HG02763 (cell line): Measurements from ENCODE around the gene SNTN.

Experiments
- ATAC-seq: cut with Tn5 transposase; IDR thresholded peaks from one replicate; pipeline ENCODE4 v1.9.1; 2021; ENCODE audit warnings: mild to moderate bottlenecking, moderate library complexity; ENCODE audit not compliant: unreplicated experiment

Gene SNTN

DNA sequence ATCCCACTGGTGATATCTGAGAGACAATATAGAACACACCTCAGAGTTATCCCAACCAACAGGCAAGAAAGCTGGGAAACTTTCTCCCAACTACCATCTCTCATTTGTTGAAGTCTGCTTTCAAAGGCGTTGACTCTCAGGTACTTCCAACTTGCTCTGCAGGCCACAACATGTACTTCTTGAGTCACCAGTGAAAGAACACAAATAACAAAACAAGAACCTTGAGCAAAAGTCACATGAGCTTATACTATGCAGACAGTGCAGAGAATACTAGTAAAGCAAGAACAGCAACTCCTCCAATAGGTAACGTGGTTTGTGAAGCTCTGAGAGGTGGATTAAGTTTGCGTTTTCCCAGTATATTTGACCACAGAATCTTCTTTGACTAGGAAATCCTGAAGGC is 20.6 kb downstream of the SNTN start:
- ATAC-seq: no peak

DNA sequence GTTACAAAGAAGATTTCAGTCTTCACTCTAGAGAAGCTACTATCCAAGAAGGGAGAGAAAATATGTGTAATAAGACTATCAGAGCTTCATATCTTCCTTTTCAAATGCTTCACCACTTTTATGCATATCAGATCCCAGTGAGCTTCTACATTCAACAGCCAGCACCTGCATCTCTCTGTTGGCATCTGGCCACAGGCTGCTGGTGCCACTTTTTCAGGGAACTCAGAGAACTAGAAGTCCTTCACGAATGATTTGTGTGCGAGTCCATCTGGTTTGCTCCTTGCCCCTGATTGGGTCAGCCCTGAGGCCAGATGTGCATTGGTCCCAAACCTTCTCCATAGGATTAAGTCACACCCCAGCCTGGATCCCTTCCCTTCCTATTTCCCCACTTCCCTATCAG is 22.1 kb downstream of the SNTN start:
- no peak for ATAC-seq

DNA sequence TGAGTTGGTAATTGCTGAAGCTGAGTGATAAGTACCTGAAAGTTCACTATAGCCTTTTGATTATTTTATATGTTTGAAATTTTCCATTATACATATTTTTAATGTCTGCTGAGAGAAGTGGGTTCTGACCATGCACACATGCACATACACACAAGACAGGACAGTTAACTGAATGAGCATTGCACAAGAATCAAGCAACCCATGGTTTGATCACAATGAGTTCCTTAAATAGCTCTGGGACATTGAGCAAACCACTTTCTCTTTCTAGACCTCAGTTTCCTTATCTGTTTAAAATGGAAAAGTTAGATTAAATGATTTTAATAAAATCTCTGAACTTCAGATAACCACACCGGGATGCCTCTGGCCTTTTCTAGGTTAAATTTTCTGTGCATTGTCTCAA is 26.7 kb downstream of the SNTN start:
- no peak for ATAC-seq

DNA sequence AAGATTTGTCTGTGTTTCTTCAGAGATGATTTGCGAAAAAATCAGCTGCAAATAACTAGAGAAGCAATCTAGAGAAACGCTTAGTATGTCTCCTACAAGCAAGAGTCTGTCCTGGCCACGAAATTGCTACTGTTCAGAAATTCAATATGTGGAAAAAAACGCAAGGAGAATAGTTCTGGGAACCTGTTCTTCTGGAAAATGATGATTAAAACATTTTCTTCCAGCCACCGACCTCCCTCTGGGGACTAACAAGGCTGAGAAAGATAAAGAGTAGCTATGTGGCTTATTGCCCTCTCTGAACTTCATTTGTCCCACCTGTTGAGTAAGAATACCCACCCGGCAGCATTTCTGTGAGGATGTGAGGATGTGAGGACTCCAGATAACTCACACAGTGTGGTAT is 31.6 kb downstream of the SNTN start:
- no peak for ATAC-seq

DNA sequence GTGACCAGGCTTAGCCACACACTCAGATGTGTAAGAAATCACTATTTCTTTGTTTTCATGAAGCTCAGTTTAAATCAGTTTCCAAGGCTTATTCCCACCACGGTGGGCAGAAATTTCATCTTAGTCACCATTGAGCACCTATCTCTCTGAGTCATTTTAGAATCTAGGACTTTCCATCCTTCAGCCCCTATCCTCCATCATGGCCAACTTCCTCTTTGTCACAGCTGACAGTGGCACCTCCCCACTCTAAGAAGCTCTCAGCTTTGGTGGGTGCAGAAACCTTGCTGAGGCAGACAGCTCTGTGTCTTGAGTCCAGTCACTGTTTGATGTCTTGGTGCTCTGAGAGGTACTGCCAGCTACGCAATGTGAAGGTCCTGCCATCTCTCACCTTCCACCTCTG is 32.9 kb downstream of the SNTN start:
- no peak for ATAC-seq

DNA sequence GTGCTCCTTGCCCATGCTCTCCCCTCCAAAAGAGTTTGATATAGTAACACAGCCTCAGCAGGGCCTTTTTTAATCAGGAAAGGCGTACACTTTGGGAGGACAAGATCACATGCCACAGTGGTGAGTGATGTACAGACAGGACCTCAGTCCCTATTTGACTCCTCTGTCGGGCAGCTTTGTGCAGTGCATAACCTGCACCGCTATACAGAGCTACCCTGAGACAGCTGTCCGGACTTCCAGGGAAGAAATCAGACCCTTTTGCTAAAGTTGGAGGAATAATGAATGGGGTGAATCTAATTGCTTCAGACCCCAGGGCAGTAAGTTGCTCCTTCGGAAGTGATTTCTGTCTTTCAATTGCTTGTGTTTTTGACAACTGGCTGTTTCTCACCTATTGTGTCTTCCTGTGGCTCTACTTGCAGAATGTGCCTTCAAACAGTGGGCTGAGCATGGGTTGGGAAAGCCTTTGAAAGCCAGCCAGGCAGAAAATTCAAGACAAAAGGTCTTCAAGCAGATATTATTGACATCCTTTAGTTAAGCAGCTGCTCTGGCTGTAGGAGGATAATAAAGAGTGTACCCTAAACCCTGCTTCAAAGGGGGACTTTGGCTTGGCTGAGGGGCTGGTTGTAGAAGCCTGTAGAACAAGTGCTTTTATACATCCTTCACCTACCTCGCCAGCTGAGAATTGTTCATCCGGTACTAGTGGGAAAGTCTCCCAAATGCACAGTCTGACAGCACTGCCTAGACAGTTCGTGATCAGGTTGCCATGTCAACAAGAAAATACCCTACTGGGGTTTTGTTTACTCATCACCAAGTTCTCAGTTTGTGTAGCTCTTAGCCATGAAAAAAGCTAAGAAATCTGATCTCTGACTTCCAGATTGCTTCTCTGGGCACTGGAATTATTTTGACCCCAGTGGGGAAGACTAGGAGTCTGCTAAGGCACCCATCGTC is 35.1 kb downstream of the SNTN start:
- ATAC-seq: no peak

DNA sequence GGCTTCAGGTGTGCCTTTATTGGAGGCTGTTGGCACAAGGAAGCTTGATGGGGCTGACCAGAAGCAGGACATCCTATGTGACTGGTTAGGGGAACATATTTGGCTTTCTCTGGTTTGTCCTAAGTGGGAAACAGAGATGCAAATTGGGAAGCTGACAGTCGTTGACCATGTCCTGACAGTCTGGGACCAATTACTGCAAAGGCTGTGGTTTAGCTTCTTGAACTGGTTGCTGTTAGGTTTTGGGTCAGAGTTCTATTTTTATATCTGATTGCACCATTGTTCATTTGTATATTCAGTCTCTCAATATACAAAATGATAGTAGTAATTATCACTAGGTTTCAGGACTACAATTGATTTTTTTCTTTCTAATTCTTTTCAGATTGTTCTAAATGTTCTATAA is 36.8 kb downstream of the SNTN start:
- no peak for ATAC-seq

DNA sequence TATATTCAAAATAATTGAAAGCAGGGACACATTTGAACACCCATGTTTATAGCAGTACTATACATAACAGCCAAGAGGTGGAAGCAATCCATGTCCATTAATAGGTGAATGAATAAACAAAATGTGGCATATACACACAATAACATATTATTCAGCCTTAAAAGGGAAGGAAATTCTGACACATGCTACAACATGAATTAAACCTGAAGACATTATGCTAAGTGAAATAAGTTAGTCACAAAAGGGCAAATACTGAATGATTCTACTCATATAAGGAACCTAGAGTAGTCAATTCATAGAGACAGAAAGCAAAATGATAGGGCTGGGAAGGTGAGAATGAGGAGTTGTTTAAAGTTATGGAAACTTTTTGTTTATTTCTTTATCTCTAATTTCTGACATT is 40.9 kb downstream of the SNTN start:
- ATAC-seq: no peak

DNA sequence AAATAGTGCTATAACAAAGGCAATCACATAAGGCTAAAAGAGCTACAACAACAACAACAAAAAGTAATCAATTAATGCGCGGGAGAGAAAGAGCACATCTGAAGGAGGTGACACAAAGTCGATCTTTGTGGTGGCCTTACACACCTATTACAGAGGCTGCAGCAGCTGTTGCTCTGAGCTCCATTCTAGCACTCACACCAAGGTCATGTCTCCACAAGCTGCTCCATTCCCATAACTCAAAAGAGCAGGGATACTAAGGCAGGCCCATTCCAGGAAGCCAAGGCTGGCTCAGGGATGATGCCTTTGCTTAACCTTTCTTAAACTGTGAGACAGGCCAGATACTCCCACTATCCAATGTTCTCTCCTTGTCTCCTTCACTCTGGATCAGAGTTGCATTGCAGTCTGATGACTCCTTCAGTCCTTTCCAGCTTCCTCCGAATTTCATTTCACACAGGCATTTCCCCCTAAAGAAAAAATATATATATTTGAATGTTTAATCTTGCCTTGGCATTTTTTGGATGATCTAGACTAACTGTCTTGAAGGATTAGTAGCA is 52.7 kb downstream of the SNTN start:
- no peak for ATAC-seq

DNA sequence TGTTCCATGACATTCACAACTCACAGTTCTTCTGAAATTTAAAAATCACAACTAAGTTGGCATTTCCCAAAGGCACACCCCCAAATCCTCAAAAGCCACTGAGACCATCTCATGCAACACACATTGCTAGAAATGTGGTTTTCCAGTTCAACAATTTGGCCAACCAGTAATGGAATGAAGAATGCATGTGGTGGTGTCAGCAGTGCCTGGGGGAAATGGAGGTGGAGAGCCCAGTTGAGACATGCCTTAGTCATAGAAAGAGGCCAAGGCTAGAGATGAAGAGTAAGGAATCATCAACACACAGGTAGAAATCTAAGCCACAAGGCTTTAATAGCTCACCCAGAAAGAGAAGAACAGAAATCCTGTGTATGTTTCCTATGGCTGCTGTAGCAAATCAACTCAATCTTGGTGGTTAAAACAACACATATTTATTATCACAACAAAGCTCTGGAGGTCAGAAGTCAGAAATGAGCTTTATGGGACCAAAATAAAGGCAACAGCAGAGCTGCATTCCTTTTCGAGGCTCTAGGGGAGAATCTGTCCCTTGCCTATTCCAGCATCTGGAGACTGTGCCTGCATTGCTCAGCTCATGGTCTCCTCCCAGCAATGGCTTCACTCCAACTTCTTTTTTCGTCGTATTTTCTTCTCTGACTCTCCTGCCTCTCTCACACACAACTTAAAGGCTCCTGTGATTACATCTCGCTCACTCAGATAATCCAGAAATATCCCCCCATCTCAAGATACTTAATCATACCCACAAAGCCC is 54.0 kb downstream of the SNTN start:
- no peak for ATAC-seq

DNA sequence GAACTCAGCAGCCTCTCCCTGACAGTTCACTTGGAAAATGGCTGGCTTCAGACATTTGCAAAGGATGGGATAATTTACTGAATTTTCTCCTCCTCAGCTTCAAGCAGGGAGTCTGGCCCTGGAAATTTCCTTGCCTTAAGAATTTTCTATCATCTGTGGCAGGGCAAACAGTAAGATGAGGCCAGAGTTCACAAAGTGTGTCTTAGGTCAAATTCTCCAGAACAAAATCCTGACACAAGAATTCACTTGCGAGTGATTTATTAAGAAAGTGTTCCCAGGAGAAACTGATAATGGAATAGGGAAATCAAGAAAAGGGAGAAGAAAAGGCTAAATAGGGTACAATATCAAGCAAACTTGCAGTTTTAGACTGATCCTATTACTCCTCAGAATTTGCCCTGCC is 55.3 kb downstream of the SNTN start:
- no peak for ATAC-seq

DNA sequence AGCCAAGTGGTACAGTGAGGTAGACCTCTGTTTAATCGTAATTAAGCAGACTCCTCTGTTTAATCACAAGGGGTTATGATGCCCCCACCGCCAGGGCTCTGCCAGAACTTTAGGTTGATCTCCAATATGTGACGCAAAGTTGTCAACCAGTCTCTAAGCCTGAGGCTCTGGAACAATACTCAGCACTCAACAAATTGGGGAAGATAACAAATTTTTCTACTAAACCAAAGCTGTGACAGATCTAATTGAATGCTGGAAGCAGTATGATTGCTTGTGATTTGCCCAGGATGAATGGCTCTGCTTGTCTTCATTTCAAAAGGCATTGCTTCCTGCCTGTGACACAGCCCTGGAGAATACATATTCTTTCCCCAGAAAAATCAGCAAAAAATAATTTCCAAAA is 57.1 kb downstream of the SNTN start:
- no peak for ATAC-seq
